ENCODE measurements around the gene KBTBD12. TPM values are rescaled to one million over a fixed set of nuclear protein-coding genes. Genes with fewer than 3 reads are reported as not detected.

Gene KBTBD12
- total RNA-seq, 1 donor from 2014 or later = under 0.01 TPM

DNA sequence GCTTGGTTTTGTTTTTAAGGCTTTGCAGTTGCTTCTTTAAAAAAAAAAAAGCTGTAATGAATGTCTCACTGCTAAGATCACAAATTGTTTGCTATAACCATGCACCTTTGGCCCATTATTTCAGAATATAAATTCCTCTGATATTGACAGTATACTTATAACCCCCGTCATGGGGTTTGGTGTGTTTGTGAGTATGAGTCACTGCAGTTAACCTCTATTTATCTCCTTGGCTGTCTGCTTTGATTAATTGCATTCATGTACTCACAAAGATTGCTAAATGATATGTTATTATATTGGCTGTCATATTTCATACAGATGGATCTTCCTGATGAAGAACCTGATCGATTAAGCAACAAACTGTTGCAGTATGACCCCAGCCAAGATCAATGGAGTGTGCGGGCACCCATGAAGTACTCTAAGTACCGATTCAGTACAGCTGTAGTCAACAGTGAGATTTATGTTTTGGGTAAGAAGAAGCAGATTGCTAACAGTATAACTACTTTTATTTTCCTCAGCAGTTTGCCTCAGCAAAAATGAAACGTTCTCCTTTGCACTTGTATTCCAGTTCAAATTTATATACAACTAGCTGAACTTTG, 14.9 kb downstream of the KBTBD12 start:
- Histone ChIP-seq H3K4me3 (ENCODE audit: low read depth, low read length) (no peak overlapping the region), H3K27me3 (ENCODE audit: control insufficient read depth, insufficient read depth, low read length) (no peaks in the 10 kb centered on the region), H3K36me3 (ENCODE audit: control insufficient read depth, insufficient read depth, low read length) (no peaks in the 10 kb centered on the region)
- TF ChIP-seq, protein P1, sequence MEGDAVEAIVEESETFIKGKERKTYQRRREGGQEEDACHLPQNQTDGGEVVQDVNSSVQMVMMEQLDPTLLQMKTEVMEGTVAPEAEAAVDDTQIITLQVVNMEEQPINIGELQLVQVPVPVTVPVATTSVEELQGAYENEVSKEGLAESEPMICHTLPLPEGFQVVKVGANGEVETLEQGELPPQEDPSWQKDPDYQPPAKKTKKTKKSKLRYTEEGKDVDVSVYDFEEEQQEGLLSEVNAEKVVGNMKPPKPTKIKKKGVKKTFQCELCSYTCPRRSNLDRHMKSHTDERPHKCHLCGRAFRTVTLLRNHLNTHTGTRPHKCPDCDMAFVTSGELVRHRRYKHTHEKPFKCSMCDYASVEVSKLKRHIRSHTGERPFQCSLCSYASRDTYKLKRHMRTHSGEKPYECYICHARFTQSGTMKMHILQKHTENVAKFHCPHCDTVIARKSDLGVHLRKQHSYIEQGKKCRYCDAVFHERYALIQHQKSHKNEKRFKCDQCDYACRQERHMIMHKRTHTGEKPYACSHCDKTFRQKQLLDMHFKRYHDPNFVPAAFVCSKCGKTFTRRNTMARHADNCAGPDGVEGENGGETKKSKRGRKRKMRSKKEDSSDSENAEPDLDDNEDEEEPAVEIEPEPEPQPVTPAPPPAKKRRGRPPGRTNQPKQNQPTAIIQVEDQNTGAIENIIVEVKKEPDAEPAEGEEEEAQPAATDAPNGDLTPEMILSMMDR (IDR thresholded peaks at IDR 0.05; ENCODE audit: insufficient read depth, low read length, severe bottlenecking) = no peak
- no peak for FAIRE-seq
- peak; percentile 12 for DNase-seq (ENCODE audit: low read depth)

DNA sequence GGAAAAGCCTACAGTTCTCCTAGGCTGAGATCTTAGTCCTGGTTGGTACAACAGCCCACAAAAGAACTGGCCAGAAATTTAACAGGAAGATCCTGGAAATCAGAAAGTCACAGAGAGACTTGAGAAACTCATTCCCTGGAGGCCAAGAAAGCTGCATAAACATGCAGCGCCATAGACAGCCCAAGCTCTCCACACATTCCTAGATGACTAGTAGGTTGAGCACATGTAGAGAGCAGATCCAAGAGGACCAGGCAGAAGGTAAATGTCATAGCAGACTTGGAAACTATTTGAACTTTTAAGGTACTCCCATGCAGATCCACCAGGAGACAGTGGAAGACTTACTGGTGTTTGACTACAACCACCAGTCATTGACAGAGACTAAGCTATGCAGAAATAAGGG, 18.4 kb downstream of the KBTBD12 start:
- FAIRE-seq = peak; percentile 18
- no peak for DNase-seq (ENCODE audit: low read depth)
- TF ChIP-seq, protein P1 (IDR thresholded peaks at IDR 0.05; ENCODE audit: insufficient read depth, low read length, severe bottlenecking) = no peak

DNA sequence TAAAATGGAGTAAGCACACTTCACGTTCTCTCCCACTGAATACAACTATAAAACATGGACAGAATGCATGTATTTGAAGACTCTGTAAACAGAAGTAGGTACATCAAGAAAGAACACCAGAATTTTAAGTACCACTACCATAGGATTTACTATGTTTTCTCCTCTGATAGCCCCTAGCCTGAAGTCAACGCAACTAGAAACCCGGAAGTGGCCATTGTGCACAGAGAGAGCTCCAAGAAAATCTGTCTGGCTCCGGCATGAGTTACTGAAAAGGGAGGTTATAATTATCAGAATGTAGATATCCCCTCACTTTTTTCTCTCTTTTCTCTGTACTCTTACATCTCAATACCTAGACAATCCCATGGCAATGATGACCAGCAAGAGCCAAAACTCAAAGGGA, 23.8 kb downstream of the KBTBD12 start:
- Histone ChIP-seq H3K27me3 (ENCODE audit: control insufficient read depth, insufficient read depth, low read length) (no peaks in the 10 kb centered on the region), H3K36me3 (ENCODE audit: control insufficient read depth, insufficient read depth, low read length) (no peaks in the 10 kb centered on the region)
- no peak for FAIRE-seq

More for the DNA sequence above, 18.4 kb downstream of the KBTBD12 start:
- Histone ChIP-seq H3K4me3 (ENCODE audit: low read depth, low read length) (no peak overlapping the region), H3K36me3 (ENCODE audit: control insufficient read depth, insufficient read depth, low read length) (no peaks in the 10 kb centered on the region), H3K27me3 (ENCODE audit: control insufficient read depth, insufficient read depth, low read length) (no peaks in the 10 kb centered on the region)

DNA sequence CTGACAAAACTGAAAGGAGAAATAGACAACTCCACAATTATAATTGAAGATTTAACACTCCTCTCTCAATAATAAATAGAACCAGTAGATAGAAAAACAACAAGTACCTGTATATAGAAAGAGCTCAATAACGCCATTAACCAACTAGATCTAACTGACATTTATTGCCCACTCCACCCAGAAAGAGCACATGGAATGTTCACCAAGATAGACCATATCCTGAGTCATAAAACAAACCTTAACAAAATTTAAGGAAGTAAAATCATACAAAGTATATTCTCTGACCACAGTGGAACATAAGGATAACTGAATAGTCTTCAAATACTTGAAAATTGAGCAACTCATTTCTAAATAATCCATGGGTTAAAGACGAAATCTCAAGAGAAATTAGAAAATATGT, 25.1 kb downstream of the KBTBD12 start:
- Histone ChIP-seq H3K36me3 (ENCODE audit: control insufficient read depth, insufficient read depth, low read length) (no peaks in the 10 kb centered on the region), H3K27me3 (ENCODE audit: control insufficient read depth, insufficient read depth, low read length) (no peaks in the 10 kb centered on the region), H3K4me3 (ENCODE audit: low read depth, low read length) (no peak overlapping the region)
- DNase-seq (ENCODE audit: low read depth) = no peak
- no peak for FAIRE-seq
- TF ChIP-seq, protein P1 (IDR thresholded peaks at IDR 0.05; ENCODE audit: insufficient read depth, low read length, severe bottlenecking) = no peak

More for the DNA sequence above, 23.8 kb downstream of the KBTBD12 start:
- no peak overlapping the region for H3K4me3 ChIP-seq (ENCODE audit: low read depth, low read length)
- DNase-seq (ENCODE audit: low read depth) = no peak
- TF ChIP-seq, protein P1 (IDR thresholded peaks at IDR 0.05; ENCODE audit: insufficient read depth, low read length, severe bottlenecking) = no peak

DNA sequence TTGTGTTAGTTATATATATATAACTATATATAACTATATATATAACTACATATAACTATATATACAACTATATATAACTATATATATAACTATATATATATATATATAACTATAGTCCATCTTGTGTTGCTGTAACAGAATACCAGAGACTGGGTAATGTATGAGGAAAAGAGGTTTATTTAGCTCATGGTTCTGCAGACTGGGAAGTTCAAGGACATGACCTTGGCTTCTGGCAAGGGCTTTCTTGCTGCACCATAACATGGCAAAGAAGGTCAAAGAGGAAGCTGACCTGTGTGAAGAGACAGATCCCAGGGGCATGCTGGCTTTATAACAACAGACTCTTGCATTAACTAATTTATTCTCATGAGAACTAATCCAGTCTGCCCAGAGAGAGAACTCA, 27.6 kb downstream of the KBTBD12 start:
- peaks cover 1% of the 10 kb centered on the region for H3K27me3 ChIP-seq (ENCODE audit: control insufficient read depth, insufficient read depth, low read length)
- TF ChIP-seq, protein P1 (IDR thresholded peaks at IDR 0.05; ENCODE audit: insufficient read depth, low read length, severe bottlenecking) = no peak
- DNase-seq (ENCODE audit: low read depth) = no peak

DNA sequence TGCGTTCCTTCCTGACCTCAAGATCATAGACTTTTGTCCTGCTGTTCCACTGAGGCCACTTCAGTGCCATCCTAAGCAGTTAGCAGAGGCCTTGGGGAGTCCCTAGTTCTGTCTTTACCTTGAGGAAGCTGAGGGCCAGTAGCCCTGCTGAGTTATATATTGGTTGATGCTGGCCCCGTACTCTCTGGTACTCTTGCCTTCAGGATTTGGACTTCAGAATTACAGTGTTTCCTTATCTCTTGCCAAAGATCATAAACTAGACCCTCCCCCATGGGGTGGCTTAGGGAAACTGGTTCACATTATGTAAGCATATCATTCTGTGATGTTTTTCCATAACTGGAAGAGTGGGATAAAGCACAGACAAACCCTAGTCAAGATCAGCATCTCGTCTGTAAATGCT, 33.2 kb downstream of the KBTBD12 start:
- no peak overlapping the region for H3K4me3 ChIP-seq (ENCODE audit: low read depth, low read length)
- TF ChIP-seq, protein P1 (IDR thresholded peaks at IDR 0.05; ENCODE audit: insufficient read depth, low read length, severe bottlenecking) = no peak
- FAIRE-seq (no peak), DNase-seq (ENCODE audit: low read depth) (no peak)
- no peaks in the 10 kb centered on the region for H3K36me3 ChIP-seq (ENCODE audit: control insufficient read depth, insufficient read depth, low read length)
- peaks cover 1% of the 10 kb centered on the region for H3K27me3 ChIP-seq (ENCODE audit: control insufficient read depth, insufficient read depth, low read length)

More for the DNA sequence above, 27.6 kb downstream of the KBTBD12 start:
- no peak for FAIRE-seq
- H3K4me3 ChIP-seq (ENCODE audit: low read depth, low read length) = no peak overlapping the region
- H3K36me3 ChIP-seq (ENCODE audit: control insufficient read depth, insufficient read depth, low read length) = no peaks in the 10 kb centered on the region

All from bronchial epithelial cell (primary cell).